ENCODE data around the gene SH3RF2. TPM values are rescaled to one million over a fixed set of nuclear protein-coding genes. Genes with fewer than 3 reads are reported as not detected.

Gene SH3RF2
- total and polyA plus RNA-seq, 2 of the 13 experiments (the other 11 are each of a cell fraction or from before 2014, with no cell fraction given) = 2.6 to 3.7 TPM

GRCh38 chr5:145981589-145982571 lies 45.5 kb downstream of the SH3RF2 start (continued):
- TF ChIP-seq NFIC (IDR thresholded peaks at IDR 0.05; ENCODE audit: low read length) = peak; percentile 38; the same call in 1 of the 2 replicates
- TF ChIP-seq ZNF484 (CRISPR knock-in tag; IDR thresholded peaks at IDR 0.05; ENCODE audit: borderline replicate concordance, low read depth) = no peak
- TF ChIP-seq, protein P1, sequence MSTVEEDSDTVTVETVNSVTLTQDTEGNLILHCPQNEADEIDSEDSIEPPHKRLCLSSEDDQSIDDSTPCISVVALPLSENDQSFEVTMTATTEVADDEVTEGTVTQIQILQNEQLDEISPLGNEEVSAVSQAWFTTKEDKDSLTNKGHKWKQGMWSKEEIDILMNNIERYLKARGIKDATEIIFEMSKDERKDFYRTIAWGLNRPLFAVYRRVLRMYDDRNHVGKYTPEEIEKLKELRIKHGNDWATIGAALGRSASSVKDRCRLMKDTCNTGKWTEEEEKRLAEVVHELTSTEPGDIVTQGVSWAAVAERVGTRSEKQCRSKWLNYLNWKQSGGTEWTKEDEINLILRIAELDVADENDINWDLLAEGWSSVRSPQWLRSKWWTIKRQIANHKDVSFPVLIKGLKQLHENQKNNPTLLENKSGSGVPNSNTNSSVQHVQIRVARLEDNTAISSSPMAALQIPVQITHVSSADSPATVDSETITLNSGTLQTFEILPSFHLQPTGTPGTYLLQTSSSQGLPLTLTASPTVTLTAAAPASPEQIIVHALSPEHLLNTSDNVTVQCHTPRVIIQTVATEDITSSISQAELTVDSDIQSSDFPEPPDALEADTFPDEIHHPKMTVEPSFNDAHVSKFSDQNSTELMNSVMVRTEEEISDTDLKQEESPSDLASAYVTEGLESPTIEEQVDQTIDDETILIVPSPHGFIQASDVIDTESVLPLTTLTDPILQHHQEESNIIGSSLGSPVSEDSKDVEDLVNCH (CRISPR knock-in tag; IDR thresholded peaks at IDR 0.05) = no peak
- TF ChIP-seq HMG20B (CRISPR knock-in tag; conservative IDR thresholded peaks at IDR 0.05) = peak; percentile 50; the same call in 1 of the 2 replicates
- no peak for TF ChIP-seq ZBTB42 (CRISPR knock-in tag; IDR thresholded peaks at IDR 0.05)
- TF ChIP-seq ZNF652 (CRISPR knock-in tag; IDR thresholded peaks at IDR 0.05; ENCODE audit: borderline replicate concordance, low read depth) = peak; percentile 78
- TF ChIP-seq ISL2 (CRISPR knock-in tag; IDR thresholded peaks at IDR 0.05) = peak; percentile 79
- TF ChIP-seq RARG (CRISPR knock-in tag; IDR thresholded peaks at IDR 0.05; ENCODE audit: low read depth) = no peak
- TF ChIP-seq, protein P2, sequence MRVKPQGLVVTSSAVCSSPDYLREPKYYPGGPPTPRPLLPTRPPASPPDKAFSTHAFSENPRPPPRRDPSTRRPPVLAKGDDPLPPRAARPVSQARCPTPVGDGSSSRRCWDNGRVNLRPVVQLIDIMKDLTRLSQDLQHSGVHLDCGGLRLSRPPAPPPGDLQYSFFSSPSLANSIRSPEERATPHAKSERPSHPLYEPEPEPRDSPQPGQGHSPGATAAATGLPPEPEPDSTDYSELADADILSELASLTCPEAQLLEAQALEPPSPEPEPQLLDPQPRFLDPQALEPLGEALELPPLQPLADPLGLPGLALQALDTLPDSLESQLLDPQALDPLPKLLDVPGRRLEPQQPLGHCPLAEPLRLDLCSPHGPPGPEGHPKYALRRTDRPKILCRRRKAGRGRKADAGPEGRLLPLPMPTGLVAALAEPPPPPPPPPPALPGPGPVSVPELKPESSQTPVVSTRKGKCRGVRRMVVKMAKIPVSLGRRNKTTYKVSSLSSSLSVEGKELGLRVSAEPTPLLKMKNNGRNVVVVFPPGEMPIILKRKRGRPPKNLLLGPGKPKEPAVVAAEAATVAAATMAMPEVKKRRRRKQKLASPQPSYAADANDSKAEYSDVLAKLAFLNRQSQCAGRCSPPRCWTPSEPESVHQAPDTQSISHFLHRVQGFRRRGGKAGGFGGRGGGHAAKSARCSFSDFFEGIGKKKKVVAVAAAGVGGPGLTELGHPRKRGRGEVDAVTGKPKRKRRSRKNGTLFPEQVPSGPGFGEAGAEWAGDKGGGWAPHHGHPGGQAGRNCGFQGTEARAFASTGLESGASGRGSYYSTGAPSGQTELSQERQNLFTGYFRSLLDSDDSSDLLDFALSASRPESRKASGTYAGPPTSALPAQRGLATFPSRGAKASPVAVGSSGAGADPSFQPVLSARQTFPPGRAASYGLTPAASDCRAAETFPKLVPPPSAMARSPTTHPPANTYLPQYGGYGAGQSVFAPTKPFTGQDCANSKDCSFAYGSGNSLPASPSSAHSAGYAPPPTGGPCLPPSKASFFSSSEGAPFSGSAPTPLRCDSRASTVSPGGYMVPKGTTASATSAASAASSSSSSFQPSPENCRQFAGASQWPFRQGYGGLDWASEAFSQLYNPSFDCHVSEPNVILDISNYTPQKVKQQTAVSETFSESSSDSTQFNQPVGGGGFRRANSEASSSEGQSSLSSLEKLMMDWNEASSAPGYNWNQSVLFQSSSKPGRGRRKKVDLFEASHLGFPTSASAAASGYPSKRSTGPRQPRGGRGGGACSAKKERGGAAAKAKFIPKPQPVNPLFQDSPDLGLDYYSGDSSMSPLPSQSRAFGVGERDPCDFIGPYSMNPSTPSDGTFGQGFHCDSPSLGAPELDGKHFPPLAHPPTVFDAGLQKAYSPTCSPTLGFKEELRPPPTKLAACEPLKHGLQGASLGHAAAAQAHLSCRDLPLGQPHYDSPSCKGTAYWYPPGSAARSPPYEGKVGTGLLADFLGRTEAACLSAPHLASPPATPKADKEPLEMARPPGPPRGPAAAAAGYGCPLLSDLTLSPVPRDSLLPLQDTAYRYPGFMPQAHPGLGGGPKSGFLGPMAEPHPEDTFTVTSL (CRISPR knock-in tag; IDR thresholded peaks at IDR 0.05; ENCODE audit: borderline replicate concordance) = peak; percentile 39; the same call in 1 of the 2 replicates
- no peak for TF ChIP-seq SOX13 (IDR thresholded peaks at IDR 0.05)
- peak in 1 of 2 experiments; percentile 73; a peak in 2 of 4 replicates for TF ChIP-seq SOX13 (CRISPR knock-in tag; conservative IDR thresholded peaks at IDR 0.05 in 1 of 2, IDR thresholded peaks at IDR 0.05 in 1 of 2)
- no peak for TF ChIP-seq ZKSCAN8 (CRISPR knock-in tag; IDR thresholded peaks at IDR 0.05; ENCODE audit: borderline replicate concordance)
- peak; percentile 51; the same call in 1 of the 2 replicates for TF ChIP-seq HNF4G (IDR thresholded peaks at IDR 0.05; ENCODE audit: borderline replicate concordance, low read depth, low read length)
- no peak for TF ChIP-seq HNF4G (CRISPR knock-in tag; IDR thresholded peaks at IDR 0.05; ENCODE audit: borderline replicate concordance, low read depth)
- peak; percentile 77 for TF ChIP-seq MIXL1 (CRISPR knock-in tag; IDR thresholded peaks at IDR 0.05)
